Fibroblast of lung (primary cell): ENCODE measurements around the gene CSF3R.

ENCODE experiments used
- CTCF ChIP-seq, 2 donors: IDR thresholded peaks in 1 of 2; conservative IDR thresholded peaks in 1 of 2; 1 replicate in 1 of 2; 2 replicates in 1 of 2; pipeline ENCODE4 v1.5.1; 2011 to 2012; ENCODE audit warnings: low read length in 2 of 2, control low read depth in 1 of 2, inconsistent platforms in 1 of 2, low read depth in 1 of 2, mild to moderate bottlenecking in 1 of 2
- EZH2 ChIP-seq: IDR thresholded peaks from 2 replicates; pipeline ENCODE4 v1.5.1; 2012; ENCODE audit warnings: low read length, control low read depth, mild to moderate bottlenecking; ENCODE audit errors: missing control alignments

- no peak for TF ChIP-seq CTCF (conservative IDR thresholded peaks at IDR 0.05 in 1 of 2, IDR thresholded peaks at IDR 0.05 in 1 of 2; ENCODE audit: low read depth in 1 of 2, low read length in 2 of 2)
- no peak for TF ChIP-seq EZH2
These were observed 5.2 kb upstream of the CSF3R start for GRCh38 chr1:36487906-36488305.
